Measurements from ENCODE around the gene TH.
"Not testable (repeated sequence)": the region's sequence is repeated elsewhere in the genome, so short reads cannot be mapped to it uniquely, and the experiment has no call there.

Gene TH

GRCh38 chr11:2195756-2196088 is 24.1 kb upstream of the TH start:
- DNase-seq (ENCODE audit: low spot score), result no peak

GRCh38 chr11:2194877-2195755 is 23.5 kb upstream of the TH start:
- no peak for DNase-seq (ENCODE audit: low spot score)

GRCh38 chr11:2193888-2194595 is 22.4 kb upstream of the TH start:
- DNase-seq (ENCODE audit: low spot score), result not testable (repeated sequence)

- no peak for DNase-seq (ENCODE audit: low spot score)
Observed at GRCh38 chr11:2193099-2193887, 21.7 kb upstream of the TH start.

- DNase-seq (ENCODE audit: low spot score), result no peak
Observed at GRCh38 chr11:2192435-2192834, 20.8 kb upstream of the TH start.

- DNase-seq (ENCODE audit: low spot score), result no peak
Observed at GRCh38 chr11:2191883-2192282, 20.3 kb upstream of the TH start.

GRCh38 chr11:2190657-2191471 is 19.2 kb upstream of the TH start:
- peak; percentile 30 for DNase-seq (ENCODE audit: low spot score)

- no peak for DNase-seq (ENCODE audit: low spot score)
Observed at GRCh38 chr11:2189938-2190656, 18.5 kb upstream of the TH start.

- DNase-seq (ENCODE audit: low spot score), result no peak
Observed at GRCh38 chr11:2188745-2189144, 17.1 kb upstream of the TH start.

GRCh38 chr11:2187280-2187707 is 15.7 kb upstream of the TH start:
- no peak for DNase-seq (ENCODE audit: low spot score)

GRCh38 chr11:2186669-2187279 is 15.2 kb upstream of the TH start:
- DNase-seq (ENCODE audit: low spot score), result no peak

GRCh38 chr11:2185324-2186085 is 13.9 kb upstream of the TH start:
- peak; percentile 37 for DNase-seq (ENCODE audit: low spot score)

- no peak for DNase-seq (ENCODE audit: low spot score)
Observed at GRCh38 chr11:2182692-2183474, 11.3 kb upstream of the TH start.

- no peak for DNase-seq (ENCODE audit: low spot score)
Observed at GRCh38 chr11:2182075-2182474, 10.5 kb upstream of the TH start.

GRCh38 chr11:2180789-2181370 is 9.3 kb upstream of the TH start:
- DNase-seq (ENCODE audit: low spot score), result no peak

GRCh38 chr11:2180347-2180746 is 8.7 kb upstream of the TH start:
- DNase-seq (ENCODE audit: low spot score), result no peak

- DNase-seq (ENCODE audit: low spot score), result no peak
Observed at GRCh38 chr11:2179516-2179915, 7.9 kb upstream of the TH start.

- no peak for DNase-seq (ENCODE audit: low spot score)
Observed at GRCh38 chr11:2178906-2179494, 7.4 kb upstream of the TH start.
